Sigmoid colon (tissue), 7 donors: ENCODE data around the gene TLCD2. TPM values are rescaled to one million over a fixed set of nuclear protein-coding genes. Genes with fewer than 3 reads are reported as not detected.
"Not testable (repeated sequence)": the region's sequence is repeated elsewhere in the genome, so short reads cannot be mapped to it uniquely, and the experiment has no call there.

Source experiments
- DNase-seq: peaks from one replicate; pipeline ENCODE4 v3.0.0-alpha.2; 2019
- H3K27ac ChIP-seq, 4 donors: fragments of 200-600 bp; sonication (generic); one replicate each; pipeline ENCODE4 v1.5.1; 2016 to 2019; ENCODE audit warnings: mild to moderate bottlenecking in 1 of 4
- H3K27me3 ChIP-seq, 3 donors: fragments of 200-600 bp; sonication (generic); one replicate each; pipeline ENCODE4 v1.5.1; 2019; ENCODE audit warnings: mild to moderate bottlenecking in 1 of 3
- H3K36me3 ChIP-seq, 4 donors: fragments of 200-600 bp; sonication (generic); one replicate each; pipeline ENCODE4 v1.5.1; 2016 to 2019
- H3K4me1 ChIP-seq, 4 donors: fragments of 200-600 bp; sonication (generic); one replicate each; pipeline ENCODE4 v1.5.1; 2017 to 2019
- H3K4me3 ChIP-seq, 4 donors: fragments of 200-600 bp; sonication (generic); one replicate each; pipeline ENCODE4 v1.5.1; 2017 to 2019; ENCODE audit warnings: mild to moderate bottlenecking in 2 of 4, moderate library complexity in 1 of 4
- H3K9me3 ChIP-seq, 4 donors: fragments of 200-600 bp in 3 of 4; sonication (generic) in 3 of 4; one replicate each; pipeline versions ENCODE4 v1.5.1 to v1.6.1; 2013 to 2019
- EP300 ChIP-seq, 4 donors: sonication (generic); formaldehyde crosslinking; IDR thresholded peaks; one replicate each; pipeline ENCODE4 v1.6.1; 2017; ENCODE audit warnings: antibody characterized with exemption in 4 of 4
- POLR2A ChIP-seq, 2 donors: fragments of 450-650 bp; IDR thresholded peaks; one replicate each; pipeline ENCODE4 v1.6.1; 2016; ENCODE audit warnings: antibody characterized with exemption in 2 of 2, mild to moderate bottlenecking in 2 of 2, moderate library complexity in 2 of 2
- POLR2AphosphoS5 ChIP-seq, 4 donors: sonication (generic); formaldehyde crosslinking; IDR thresholded peaks; one replicate each; pipeline ENCODE4 v1.6.1; 2017; ENCODE audit warnings: antibody characterized with exemption in 4 of 4
- WGBS, 2 donors: extraction: QIAGEN DNeasy Blood & Tissue Kit; methylation state at CpG; one replicate each; pipeline ENCODE4 v1.1.7; 2013; 5-methylcytosine and 5-hydroxymethylcytosine counted together
- intact Hi-C: fragments of 100-400 bp; cut with DNase I; formaldehyde crosslinking; loops from one replicate; pipeline ENCODE4 v1.15.1; 2023
- polyA plus RNA-seq, 3 donors: library from polyadenylated mRNA; stranded (reverse); fragments of 200-250 nt; gene quantifications; one replicate each; pipeline ENCODE4 v1.2.3, GENCODE V29; 2013
- total RNA-seq, 4 donors: library from RNA; depleted of rRNA; stranded (reverse); fragments of >200 nt; gene quantifications; one replicate each; pipeline ENCODE4 v1.1.0, GENCODE V29; 2016
- TF ChIP-seq, protein P1 (sequence below), 4 experiments: fragments of 450-650 bp in 3 of 4; fragments of 200-600 bp in 1 of 4; IDR thresholded peaks; one replicate each; pipeline ENCODE4 v1.5.1; 2016 to 2019; ENCODE audit warnings: antibody characterized with exemption in 4 of 4, mild to moderate bottlenecking in 3 of 4, moderate library complexity in 2 of 4
- donor health status: healthy with polysubstance abuse.
- donor health status: Bipolar disorder and iron deficiency.
- donor health status: healthy.

Gene TLCD2
- total and polyA plus RNA-seq, 7 donors = 2.6 to 23.2 (median 5.4) TPM

- Histone ChIP-seq H3K27me3 (no peaks in the 10 kb centered on the region), H3K4me3 (no peak overlapping the region), H3K9me3 (no peaks in the 10 kb centered on the region), H3K27ac (no peak overlapping the region), H3K36me3 (peaks cover 0 to 3% (median under 1%) of the 10 kb centered on the region in 4 donors), H3K4me1 (no peaks in the 10 kb centered on the region)
- TF ChIP-seq POLR2AphosphoS5 (IDR thresholded peaks at IDR 0.05) (no peak), EP300 (IDR thresholded peaks at IDR 0.05) (no peak), POLR2A (IDR thresholded peaks at IDR 0.05) (no peak)
- TF ChIP-seq, protein P1, sequence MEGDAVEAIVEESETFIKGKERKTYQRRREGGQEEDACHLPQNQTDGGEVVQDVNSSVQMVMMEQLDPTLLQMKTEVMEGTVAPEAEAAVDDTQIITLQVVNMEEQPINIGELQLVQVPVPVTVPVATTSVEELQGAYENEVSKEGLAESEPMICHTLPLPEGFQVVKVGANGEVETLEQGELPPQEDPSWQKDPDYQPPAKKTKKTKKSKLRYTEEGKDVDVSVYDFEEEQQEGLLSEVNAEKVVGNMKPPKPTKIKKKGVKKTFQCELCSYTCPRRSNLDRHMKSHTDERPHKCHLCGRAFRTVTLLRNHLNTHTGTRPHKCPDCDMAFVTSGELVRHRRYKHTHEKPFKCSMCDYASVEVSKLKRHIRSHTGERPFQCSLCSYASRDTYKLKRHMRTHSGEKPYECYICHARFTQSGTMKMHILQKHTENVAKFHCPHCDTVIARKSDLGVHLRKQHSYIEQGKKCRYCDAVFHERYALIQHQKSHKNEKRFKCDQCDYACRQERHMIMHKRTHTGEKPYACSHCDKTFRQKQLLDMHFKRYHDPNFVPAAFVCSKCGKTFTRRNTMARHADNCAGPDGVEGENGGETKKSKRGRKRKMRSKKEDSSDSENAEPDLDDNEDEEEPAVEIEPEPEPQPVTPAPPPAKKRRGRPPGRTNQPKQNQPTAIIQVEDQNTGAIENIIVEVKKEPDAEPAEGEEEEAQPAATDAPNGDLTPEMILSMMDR (IDR thresholded peaks at IDR 0.05) = no peak
- DNase-seq = no peak
- 72 to 76% methylated on average over 2 of the region's 2 CpGs for WGBS, 2 donors
- intact Hi-C loops = no loop called here
Measured at GRCh38 chr17:1743088-1743439, 32.9 kb upstream of the TLCD2 start.

DNA sequence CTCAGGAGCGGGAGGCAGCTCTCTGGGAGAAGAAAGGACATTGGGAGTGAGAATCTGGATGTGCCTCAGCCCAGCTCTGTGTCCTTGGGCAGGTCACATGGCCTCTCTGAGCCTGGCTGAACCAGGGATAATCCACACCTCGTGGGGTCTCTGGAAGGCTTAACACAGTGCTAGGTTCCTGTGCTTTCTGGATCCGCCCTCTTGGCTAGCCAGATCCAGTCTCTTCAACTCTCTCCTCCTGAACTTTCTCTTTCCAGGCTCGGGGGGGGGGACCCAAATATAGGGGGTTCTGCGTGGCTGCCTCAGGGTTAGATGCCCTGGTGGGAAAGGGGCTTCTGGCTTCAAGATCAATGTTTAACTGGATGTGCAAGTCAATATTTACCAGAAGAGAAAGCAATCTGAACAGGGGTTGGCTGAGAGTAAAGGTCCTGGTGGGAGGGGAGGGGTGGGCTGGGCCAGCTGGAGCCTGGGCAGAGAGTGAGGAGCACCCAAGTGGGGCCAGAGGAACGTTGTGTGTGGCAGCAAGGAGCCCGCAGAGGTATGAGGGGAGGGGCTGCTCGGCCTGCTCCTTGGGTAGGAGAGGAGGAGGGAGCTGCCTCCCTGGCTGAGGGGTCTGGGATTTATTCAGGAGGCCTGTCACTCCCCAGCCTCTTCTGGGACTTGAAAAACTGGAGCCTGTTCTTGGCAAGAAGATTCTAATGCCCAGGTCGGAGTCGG lies 32.4 kb upstream of the TLCD2 start, which contains the start of gene SERPINF2:
TSS of gene SERPINF2 (plus strand) at position 501 of the 717 bp plus-strand sequence. CDS start 2,125 bp downstream, outside the sequence.
- TF ChIP-seq EP300 (IDR thresholded peaks at IDR 0.05) = no peak
- no peak for TF ChIP-seq POLR2A (IDR thresholded peaks at IDR 0.05)
- no peak for TF ChIP-seq POLR2AphosphoS5 (IDR thresholded peaks at IDR 0.05)
- TF ChIP-seq, protein P1 (IDR thresholded peaks at IDR 0.05) = no peak
- H3K27ac ChIP-seq = no peak within 1 kb of the TSS
- intact Hi-C loops = no loop called here
- no peaks in the 10 kb centered on the region for H3K4me1 ChIP-seq
- no peak within 1 kb of the TSS for H3K4me3 ChIP-seq
- no peak for DNase-seq
- 24 to 61% methylated on average over 10 of the region's 10 CpGs for WGBS, 2 donors
- H3K27me3 ChIP-seq = no peaks in the 10 kb centered on the region
- peaks cover 2 to 8% (median 6%) of the 10 kb centered on the region in 4 donors for H3K36me3 ChIP-seq
- no peaks in the 10 kb centered on the region for H3K9me3 ChIP-seq

- H3K36me3 ChIP-seq = peaks cover 6 to 14% (median 10%) of the 10 kb centered on the region in 4 donors
- DNase-seq, H3K27me3 ChIP-seq, H3K4me1 ChIP-seq, H3K9me3 ChIP-seq, intact Hi-C loops, H3K27ac ChIP-seq, H3K4me3 ChIP-seq: not testable (repeated sequence)
- WGBS, 2 donors = 78 to 84% methylated on average over 7 of the region's 7 CpGs
Measured at GRCh38 chr17:1741899-1742298, 31.7 kb upstream of the TLCD2 start.

GRCh38 chr17:1737531-1738291 lies 27.5 kb upstream of the TLCD2 start:
- intact Hi-C loops = no loop called here
- no peak overlapping the region for H3K4me3 ChIP-seq
- no peaks in the 10 kb centered on the region for H3K9me3 ChIP-seq
- WGBS, 2 donors = 92 to 93% methylated on average over 21 of the region's 21 CpGs
- TF ChIP-seq POLR2A (IDR thresholded peaks at IDR 0.05) (no peak), POLR2AphosphoS5 (IDR thresholded peaks at IDR 0.05) (no peak), EP300 (IDR thresholded peaks at IDR 0.05) (no peak)
- TF ChIP-seq, protein P1 (IDR thresholded peaks at IDR 0.05) = no peak
- no peak for DNase-seq
- no peak overlapping the region for H3K27ac ChIP-seq
- H3K36me3 ChIP-seq = peaks cover 18 to 53% (median 23%) of the 10 kb centered on the region in 4 donors
- H3K4me1 ChIP-seq = peaks cover 0 to 16% (median 12%) of the 10 kb centered on the region in 4 donors
- no peaks in the 10 kb centered on the region for H3K27me3 ChIP-seq
